HG02973 (cell line): Measurements from ENCODE around the gene OPA3.

Experiments
- ATAC-seq: cut with Tn5 transposase; IDR thresholded peaks from one replicate; pipeline ENCODE4 v1.9.1; 2021; ENCODE audit warnings: moderate library complexity; ENCODE audit not compliant: unreplicated experiment

Gene OPA3

GRCh38 chr19:45484273-45484945, 100.2 kb downstream of the OPA3 start:
- no peak for ATAC-seq

GRCh38 chr19:45483033-45483432, 101.6 kb downstream of the OPA3 start:
- ATAC-seq: no peak

- peak; percentile 64 for ATAC-seq
Observed at GRCh38 chr19:45478454-45479238, 106.0 kb downstream of the OPA3 start.

GRCh38 chr19:45477713-45478453, 106.7 kb downstream of the OPA3 start:
- ATAC-seq: no peak
